Liver (tissue), 3 donors: ENCODE measurements around the gene TEX28.

Experiments used
- CTCF ChIP-seq: fragments of 150-350 bp; IDR thresholded peaks from 2 replicates; pipeline ENCODE4 v1.5.1; 2017; ENCODE audit warnings: improper control_type of control experiment, low read depth, low read length; ENCODE audit not compliant: missing input control
- EGR1 ChIP-seq, 2 donors: IDR thresholded peaks; 2 replicates each; pipeline ENCODE4 v1.6.1; 2016 to 2018; ENCODE audit warnings: antibody characterized with exemption in 2 of 2, low read depth in 2 of 2
- FOXA1 ChIP-seq: IDR thresholded peaks from 2 replicates; pipeline ENCODE4 v1.6.1; 2016; ENCODE audit warnings: antibody characterized with exemption
- GABPA ChIP-seq, 2 donors: IDR thresholded peaks in 1 of 2; conservative IDR thresholded peaks in 1 of 2; 2 replicates each; pipeline ENCODE4 v1.6.1; 2016; ENCODE audit warnings: antibody characterized with exemption in 2 of 2, mild to moderate bottlenecking in 1 of 2, moderate library complexity in 1 of 2
- HNF4G ChIP-seq: IDR thresholded peaks from 2 replicates; pipeline ENCODE4 v1.6.1; 2016; ENCODE audit warnings: antibody characterized with exemption
- MAX ChIP-seq: IDR thresholded peaks from 2 replicates; pipeline ENCODE4 v1.6.1; 2016; ENCODE audit warnings: antibody characterized with exemption
- NR2F2 ChIP-seq: IDR thresholded peaks from 2 replicates; pipeline ENCODE4 v1.6.1; 2016; ENCODE audit warnings: antibody characterized with exemption
- RAD21 ChIP-seq, 2 donors: IDR thresholded peaks; 2 replicates each; pipeline ENCODE4 v1.6.1; 2016; ENCODE audit warnings: antibody characterized with exemption in 2 of 2, mild to moderate bottlenecking in 2 of 2
- SP1 ChIP-seq: IDR thresholded peaks from 2 replicates; pipeline ENCODE4 v1.6.1; 2018; ENCODE audit warnings: antibody characterized with exemption, mild to moderate bottlenecking
- YY1 ChIP-seq: IDR thresholded peaks from 2 replicates; pipeline ENCODE4 v1.6.1; 2016; ENCODE audit warnings: antibody characterized with exemption, mild to moderate bottlenecking
- TF ChIP-seq, protein P1 (sequence below): IDR thresholded peaks from 2 replicates; pipeline ENCODE4 v1.6.1; 2016; ENCODE audit warnings: antibody characterized with exemption
- donor health status: healthy.
- donor health status: healthy.

- no peak for TF ChIP-seq CTCF
- TF ChIP-seq RAD21 (IDR thresholded peaks at IDR 0.05), result no peak
- no peak for TF ChIP-seq SP1
- TF ChIP-seq MAX, result no peak
- no peak for TF ChIP-seq EGR1 (IDR thresholded peaks at IDR 0.05; ENCODE audit: low read depth in 2 of 2)
- no peak for TF ChIP-seq HNF4G
- no peak for TF ChIP-seq FOXA1
- TF ChIP-seq NR2F2, result no peak
- TF ChIP-seq, protein P1, sequence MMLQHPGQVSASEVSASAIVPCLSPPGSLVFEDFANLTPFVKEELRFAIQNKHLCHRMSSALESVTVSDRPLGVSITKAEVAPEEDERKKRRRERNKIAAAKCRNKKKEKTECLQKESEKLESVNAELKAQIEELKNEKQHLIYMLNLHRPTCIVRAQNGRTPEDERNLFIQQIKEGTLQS, result no peak
- TF ChIP-seq YY1, result no peak
- no peak for TF ChIP-seq GABPA (IDR thresholded peaks at IDR 0.05 in 1 of 2, conservative IDR thresholded peaks at IDR 0.05 in 1 of 2)
These were observed 10.7 kb upstream of the TEX28 start for GRCh38 chrX:154305541-154306205.
